HepG2 (cell line): Measurements from ENCODE around the gene PIEZO1. TPM values are rescaled to one million over a fixed set of nuclear protein-coding genes. Genes with fewer than 3 reads are reported as not detected.
A peak's percentile ranks its signal among the peaks of the same experiment; 100 is the strongest.

Experiments
- ARNT ChIP-seq: fragments of 450-650 bp; IDR thresholded peaks from 2 replicates; pipeline ENCODE4 v1.6.1; 2017
- DNMT3B ChIP-seq: conservative IDR thresholded peaks from 2 replicates; pipeline ENCODE4 v1.6.1; 2016; ENCODE audit warnings: missing biosample characterization, control low read depth
- KAT7 ChIP-seq: IDR thresholded peaks from 2 replicates; pipeline ENCODE4 v1.6.1; 2018; ENCODE audit warnings: borderline replicate concordance, missing compliant biosample characterization
- MAFF ChIP-seq: IDR thresholded peaks from 2 replicates; pipeline ENCODE4 v1.6.1; 2011; ENCODE audit warnings: low read depth, low read length, improper control_type of control experiment
- NFRKB ChIP-seq: fragments of 450-650 bp; IDR thresholded peaks from 2 replicates; pipeline ENCODE4 v1.6.1; 2017
- PHF5A ChIP-seq: IDR thresholded peaks from one replicate; pipeline ENCODE4 v1.6.1; 2018; ENCODE audit warnings: low read depth, missing genetic modification reagents; ENCODE audit not compliant: unreplicated experiment
- RBFOX2 ChIP-seq: fragments of 200-400 bp; formaldehyde crosslinking; IDR thresholded peaks from 2 replicates; pipeline ENCODE4 v1.6.1; 2017; ENCODE audit warnings: low read depth, mild to moderate bottlenecking, low read length
- TARDBP ChIP-seq: sonication (generic); formaldehyde crosslinking; IDR thresholded peaks from 2 replicates; pipeline ENCODE4 v1.8.0; 2022; ENCODE audit warnings: mild to moderate bottlenecking, missing genetic modification reagents
- YEATS4 ChIP-seq: sonication (generic); formaldehyde crosslinking; IDR thresholded peaks from 2 replicates; pipeline ENCODE4 v1.4.0; 2020; ENCODE audit warnings: missing genetic modification reagents, borderline replicate concordance
- ZFP82 ChIP-seq: sonication (generic); formaldehyde crosslinking; IDR thresholded peaks from 2 replicates; pipeline ENCODE4 v1.5.1; 2020; ENCODE audit warnings: mild to moderate bottlenecking, missing genetic modification reagents, borderline replicate concordance
- ZNF598 ChIP-seq: sonication (generic); formaldehyde crosslinking; IDR thresholded peaks from 2 replicates; pipeline ENCODE4 v1.5.1; 2020; ENCODE audit warnings: mild to moderate bottlenecking, missing genetic modification reagents, borderline replicate concordance
- ZNF747 ChIP-seq: sonication (generic); formaldehyde crosslinking; IDR thresholded peaks from 2 replicates; pipeline ENCODE4 v1.8.1; 2023; ENCODE audit warnings: missing genetic modification reagents, mild to moderate bottlenecking, borderline replicate concordance
- ZNF782 ChIP-seq: sonication (generic); formaldehyde crosslinking; IDR thresholded peaks from 2 replicates; pipeline ENCODE4 v1.4.0; 2020; ENCODE audit warnings: missing genetic modification reagents, mild to moderate bottlenecking, borderline replicate concordance
- ZSCAN20 ChIP-seq: sonication (generic); formaldehyde crosslinking; IDR thresholded peaks from 2 replicates; pipeline ENCODE4 v1.4.0; 2020; ENCODE audit warnings: missing genetic modification reagents, mild to moderate bottlenecking, borderline replicate concordance
- polyA plus RNA-seq, 8 experiments: library from polyadenylated mRNA; depleted of rRNA in 3 of 8; stranded (reverse) in 7 of 8; unstranded in 1 of 8; fragments of >200 nt; fragmentation: Illumina TruSeq in 4 of 8; extraction: Trizol in 4 of 8; gene quantifications; 2 replicates each; pipeline versions ENCODE4 v1.2.1 to v1.2.3, GENCODE V29; 2011 to 2016; ENCODE audit warnings: low read depth in 4 of 8, missing spikeins in 1 of 8, mixed read lengths in 1 of 8; ENCODE audit not compliant: insufficient read depth in 1 of 8
- total RNA-seq, 5 experiments: library from RNA; depleted of rRNA; stranded (reverse); fragments of >200 nt; fragmentation: Illumina TruSeq; extraction: Trizol; gene quantifications; 2 replicates each; pipeline ENCODE4 v1.2.3, GENCODE V29; 2016; ENCODE audit warnings: low read depth in 1 of 5
- TF ChIP-seq, protein P1 (sequence below): sonication (generic); formaldehyde crosslinking; IDR thresholded peaks from 2 replicates; pipeline ENCODE4 v1.4.0; 2020; ENCODE audit warnings: missing genetic modification reagents
- TF ChIP-seq, protein P2 (sequence below): sonication (generic); formaldehyde crosslinking; conservative IDR thresholded peaks from 2 replicates; pipeline ENCODE4 v1.4.0; 2020; ENCODE audit warnings: mild to moderate bottlenecking, missing genetic modification reagents, moderate library complexity
- TF ChIP-seq, protein P3 (sequence below): sonication (generic); formaldehyde crosslinking; IDR thresholded peaks from 2 replicates; pipeline ENCODE4 v1.9.0; 2021; ENCODE audit warnings: missing genetic modification reagents, borderline replicate concordance
- TF ChIP-seq, protein P4 (sequence below): sonication (generic); formaldehyde crosslinking; IDR thresholded peaks from 2 replicates; pipeline ENCODE4 v1.4.0; 2020; ENCODE audit warnings: missing genetic modification reagents

PIEZO1 gene
- total and polyA plus RNA-seq, 2 of the 13 experiments (the other 11 are each of a cell fraction or from before 2014, with no cell fraction given), result 67.9 to 85.0 TPM

DNA sequence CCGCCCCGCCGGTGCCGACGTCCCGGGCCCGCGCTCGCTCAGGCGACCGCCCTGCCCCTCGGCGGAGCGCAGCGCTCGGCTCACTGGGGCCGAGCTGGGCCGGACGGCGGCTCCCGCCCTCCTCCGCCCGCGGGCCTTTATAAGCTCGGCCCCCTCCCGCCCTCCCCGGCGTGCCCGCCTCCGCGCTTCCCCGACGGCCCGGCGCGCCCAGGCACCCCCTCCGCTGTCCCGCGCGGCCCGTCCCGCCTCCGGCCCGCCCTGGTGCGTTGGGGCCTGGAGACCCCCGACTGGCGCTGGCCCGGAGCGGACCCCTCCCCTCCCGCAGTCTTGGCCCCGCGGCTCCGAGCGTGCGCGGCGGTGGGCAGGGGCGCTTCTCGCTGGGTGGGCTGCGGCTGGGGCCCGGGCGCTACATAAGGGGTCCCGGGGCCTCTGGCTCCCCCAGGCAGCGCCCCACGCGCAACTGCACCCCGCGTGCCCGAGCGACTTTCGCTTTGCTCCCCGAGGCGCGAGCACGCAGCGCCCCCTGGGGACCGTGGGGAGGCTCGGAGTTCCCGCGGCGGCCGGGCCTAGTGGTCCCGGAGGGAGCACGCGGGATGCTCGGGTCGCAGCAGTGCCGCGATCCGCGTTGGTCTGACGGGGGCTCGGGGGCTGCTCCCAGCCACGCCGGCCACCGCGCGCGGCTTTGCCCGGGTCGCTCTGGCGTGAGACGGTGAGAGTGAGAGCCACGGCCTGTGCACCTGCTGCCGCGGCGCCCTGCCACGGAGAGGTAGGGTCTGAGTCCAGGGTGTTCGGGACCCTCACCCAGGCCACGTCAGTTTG lies at the start of gene PIEZO1 (continued):
- TF ChIP-seq, protein P1, sequence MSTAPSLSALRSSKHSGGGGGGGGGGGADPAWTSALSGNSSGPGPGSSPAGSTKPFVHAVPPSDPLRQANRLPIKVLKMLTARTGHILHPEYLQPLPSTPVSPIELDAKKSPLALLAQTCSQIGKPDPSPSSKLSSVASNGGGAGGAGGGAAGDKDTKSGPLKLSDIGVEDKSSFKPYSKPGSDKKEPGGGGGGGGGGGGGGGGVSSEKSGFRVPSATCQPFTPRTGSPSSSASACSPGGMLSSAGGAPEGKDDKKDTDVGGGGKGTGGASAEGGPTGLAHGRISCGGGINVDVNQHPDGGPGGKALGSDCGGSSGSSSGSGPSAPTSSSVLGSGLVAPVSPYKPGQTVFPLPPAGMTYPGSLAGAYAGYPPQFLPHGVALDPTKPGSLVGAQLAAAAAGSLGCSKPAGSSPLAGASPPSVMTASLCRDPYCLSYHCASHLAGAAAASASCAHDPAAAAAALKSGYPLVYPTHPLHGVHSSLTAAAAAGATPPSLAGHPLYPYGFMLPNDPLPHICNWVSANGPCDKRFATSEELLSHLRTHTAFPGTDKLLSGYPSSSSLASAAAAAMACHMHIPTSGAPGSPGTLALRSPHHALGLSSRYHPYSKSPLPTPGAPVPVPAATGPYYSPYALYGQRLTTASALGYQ (CRISPR knock-in tag), result no peak
- TF ChIP-seq ZNF747 (CRISPR knock-in tag), result peak; percentile 80
- no peak for TF ChIP-seq ZSCAN20 (CRISPR knock-in tag)
- peak; percentile 73; the same call in 1 of the 2 replicates for TF ChIP-seq ZNF782 (CRISPR knock-in tag)
- 0 out of 2 replicates have a peak, but pooled peaks have one; percentile 76 for TF ChIP-seq ZFP82 (CRISPR knock-in tag)
- peak; percentile 56 for TF ChIP-seq PHF5A (CRISPR knock-in tag)
- TF ChIP-seq DNMT3B, result no peak
- TF ChIP-seq, protein P2, sequence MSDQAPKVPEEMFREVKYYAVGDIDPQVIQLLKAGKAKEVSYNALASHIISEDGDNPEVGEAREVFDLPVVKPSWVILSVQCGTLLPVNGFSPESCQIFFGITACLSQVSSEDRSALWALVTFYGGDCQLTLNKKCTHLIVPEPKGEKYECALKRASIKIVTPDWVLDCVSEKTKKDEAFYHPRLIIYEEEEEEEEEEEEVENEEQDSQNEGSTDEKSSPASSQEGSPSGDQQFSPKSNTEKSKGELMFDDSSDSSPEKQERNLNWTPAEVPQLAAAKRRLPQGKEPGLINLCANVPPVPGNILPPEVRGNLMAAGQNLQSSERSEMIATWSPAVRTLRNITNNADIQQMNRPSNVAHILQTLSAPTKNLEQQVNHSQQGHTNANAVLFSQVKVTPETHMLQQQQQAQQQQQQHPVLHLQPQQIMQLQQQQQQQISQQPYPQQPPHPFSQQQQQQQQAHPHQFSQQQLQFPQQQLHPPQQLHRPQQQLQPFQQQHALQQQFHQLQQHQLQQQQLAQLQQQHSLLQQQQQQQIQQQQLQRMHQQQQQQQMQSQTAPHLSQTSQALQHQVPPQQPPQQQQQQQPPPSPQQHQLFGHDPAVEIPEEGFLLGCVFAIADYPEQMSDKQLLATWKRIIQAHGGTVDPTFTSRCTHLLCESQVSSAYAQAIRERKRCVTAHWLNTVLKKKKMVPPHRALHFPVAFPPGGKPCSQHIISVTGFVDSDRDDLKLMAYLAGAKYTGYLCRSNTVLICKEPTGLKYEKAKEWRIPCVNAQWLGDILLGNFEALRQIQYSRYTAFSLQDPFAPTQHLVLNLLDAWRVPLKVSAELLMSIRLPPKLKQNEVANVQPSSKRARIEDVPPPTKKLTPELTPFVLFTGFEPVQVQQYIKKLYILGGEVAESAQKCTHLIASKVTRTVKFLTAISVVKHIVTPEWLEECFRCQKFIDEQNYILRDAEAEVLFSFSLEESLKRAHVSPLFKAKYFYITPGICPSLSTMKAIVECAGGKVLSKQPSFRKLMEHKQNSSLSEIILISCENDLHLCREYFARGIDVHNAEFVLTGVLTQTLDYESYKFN (CRISPR knock-in tag), result peak; percentile 49; the same call in 1 of the 2 replicates
- 0 out of 2 replicates have a peak, but pooled peaks have one; percentile 46 for TF ChIP-seq TARDBP (CRISPR knock-in tag)
- TF ChIP-seq KAT7 (CRISPR knock-in tag), result 0 out of 2 replicates have a peak, but pooled peaks have one; percentile 83
- TF ChIP-seq, protein P3, sequence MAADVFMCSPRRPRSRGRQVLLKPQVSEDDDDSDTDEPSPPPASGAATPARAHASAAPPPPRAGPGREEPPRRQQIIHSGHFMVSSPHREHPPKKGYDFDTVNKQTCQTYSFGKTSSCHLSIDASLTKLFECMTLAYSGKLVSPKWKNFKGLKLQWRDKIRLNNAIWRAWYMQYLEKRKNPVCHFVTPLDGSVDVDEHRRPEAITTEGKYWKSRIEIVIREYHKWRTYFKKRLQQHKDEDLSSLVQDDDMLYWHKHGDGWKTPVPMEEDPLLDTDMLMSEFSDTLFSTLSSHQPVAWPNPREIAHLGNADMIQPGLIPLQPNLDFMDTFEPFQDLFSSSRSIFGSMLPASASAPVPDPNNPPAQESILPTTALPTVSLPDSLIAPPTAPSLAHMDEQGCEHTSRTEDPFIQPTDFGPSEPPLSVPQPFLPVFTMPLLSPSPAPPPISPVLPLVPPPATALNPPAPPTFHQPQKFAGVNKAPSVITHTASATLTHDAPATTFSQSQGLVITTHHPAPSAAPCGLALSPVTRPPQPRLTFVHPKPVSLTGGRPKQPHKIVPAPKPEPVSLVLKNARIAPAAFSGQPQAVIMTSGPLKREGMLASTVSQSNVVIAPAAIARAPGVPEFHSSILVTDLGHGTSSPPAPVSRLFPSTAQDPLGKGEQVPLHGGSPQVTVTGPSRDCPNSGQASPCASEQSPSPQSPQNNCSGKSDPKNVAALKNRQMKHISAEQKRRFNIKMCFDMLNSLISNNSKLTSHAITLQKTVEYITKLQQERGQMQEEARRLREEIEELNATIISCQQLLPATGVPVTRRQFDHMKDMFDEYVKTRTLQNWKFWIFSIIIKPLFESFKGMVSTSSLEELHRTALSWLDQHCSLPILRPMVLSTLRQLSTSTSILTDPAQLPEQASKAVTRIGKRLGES (CRISPR knock-in tag), result no peak
- TF ChIP-seq YEATS4 (CRISPR knock-in tag), result peak; percentile 78
- no peak for TF ChIP-seq NFRKB
- TF ChIP-seq RBFOX2, result peak; percentile 80
- peak; percentile 23; the same call in 1 of the 2 replicates for TF ChIP-seq ZNF598
- TF ChIP-seq MAFF, result no peak
- TF ChIP-seq, protein P4, sequence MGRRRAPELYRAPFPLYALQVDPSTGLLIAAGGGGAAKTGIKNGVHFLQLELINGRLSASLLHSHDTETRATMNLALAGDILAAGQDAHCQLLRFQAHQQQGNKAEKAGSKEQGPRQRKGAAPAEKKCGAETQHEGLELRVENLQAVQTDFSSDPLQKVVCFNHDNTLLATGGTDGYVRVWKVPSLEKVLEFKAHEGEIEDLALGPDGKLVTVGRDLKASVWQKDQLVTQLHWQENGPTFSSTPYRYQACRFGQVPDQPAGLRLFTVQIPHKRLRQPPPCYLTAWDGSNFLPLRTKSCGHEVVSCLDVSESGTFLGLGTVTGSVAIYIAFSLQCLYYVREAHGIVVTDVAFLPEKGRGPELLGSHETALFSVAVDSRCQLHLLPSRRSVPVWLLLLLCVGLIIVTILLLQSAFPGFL (CRISPR knock-in tag), result 0 out of 2 replicates have a peak, but pooled peaks have one; percentile 80
- no peak for TF ChIP-seq ARNT
